C4-2B (cell line): Measurements from ENCODE around the gene OR5K2.

Experiments used
- ZFX ChIP-seq: fragments of 450-650 bp; IDR thresholded peaks from 2 replicates; pipeline ENCODE4 v1.6.1; 2017
- TF ChIP-seq, protein P1 (sequence below): fragments of 450-650 bp; conservative IDR thresholded peaks from 2 replicates; pipeline ENCODE4 v1.5.1; 2017; ENCODE audit warnings: mild to moderate bottlenecking

DNA sequence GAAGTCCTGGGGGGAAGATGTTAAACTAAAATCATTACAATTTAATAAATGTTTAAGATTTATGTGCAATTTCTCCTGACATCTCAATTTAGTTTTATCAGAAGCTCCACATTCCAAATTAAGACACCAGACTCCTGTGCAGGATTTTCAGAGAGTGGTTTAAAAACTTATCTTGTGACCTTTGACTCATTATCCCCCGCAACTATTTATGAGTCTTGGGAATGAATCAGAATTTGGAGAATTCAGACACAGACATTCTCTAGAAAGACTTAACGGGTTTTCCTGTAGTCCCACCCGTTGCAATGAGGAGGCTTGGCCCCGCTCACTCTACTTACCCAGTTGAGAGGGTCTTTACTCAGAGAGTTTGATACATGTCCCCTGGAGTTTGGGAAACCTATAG is 7.1 kb downstream of the OR5K2 start:
- TF ChIP-seq, protein P1, sequence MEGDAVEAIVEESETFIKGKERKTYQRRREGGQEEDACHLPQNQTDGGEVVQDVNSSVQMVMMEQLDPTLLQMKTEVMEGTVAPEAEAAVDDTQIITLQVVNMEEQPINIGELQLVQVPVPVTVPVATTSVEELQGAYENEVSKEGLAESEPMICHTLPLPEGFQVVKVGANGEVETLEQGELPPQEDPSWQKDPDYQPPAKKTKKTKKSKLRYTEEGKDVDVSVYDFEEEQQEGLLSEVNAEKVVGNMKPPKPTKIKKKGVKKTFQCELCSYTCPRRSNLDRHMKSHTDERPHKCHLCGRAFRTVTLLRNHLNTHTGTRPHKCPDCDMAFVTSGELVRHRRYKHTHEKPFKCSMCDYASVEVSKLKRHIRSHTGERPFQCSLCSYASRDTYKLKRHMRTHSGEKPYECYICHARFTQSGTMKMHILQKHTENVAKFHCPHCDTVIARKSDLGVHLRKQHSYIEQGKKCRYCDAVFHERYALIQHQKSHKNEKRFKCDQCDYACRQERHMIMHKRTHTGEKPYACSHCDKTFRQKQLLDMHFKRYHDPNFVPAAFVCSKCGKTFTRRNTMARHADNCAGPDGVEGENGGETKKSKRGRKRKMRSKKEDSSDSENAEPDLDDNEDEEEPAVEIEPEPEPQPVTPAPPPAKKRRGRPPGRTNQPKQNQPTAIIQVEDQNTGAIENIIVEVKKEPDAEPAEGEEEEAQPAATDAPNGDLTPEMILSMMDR, result no peak
- TF ChIP-seq ZFX, result no peak
